Measurements from ENCODE around the gene ZNF486. TPM values are rescaled to one million over a fixed set of nuclear protein-coding genes. Genes with fewer than 3 reads are reported as not detected.
"Not testable (repeated sequence)": the region's sequence is repeated elsewhere in the genome, so short reads cannot be mapped to it uniquely, and the experiment has no call there.

Gene ZNF486
- polyA plus RNA-seq, 1 donor, result 23.6 TPM

- not testable (repeated sequence) for DNase-seq
Observed at GRCh38 chr19:20214366-20214765, 47.4 kb downstream of the ZNF486 start.

- DNase-seq, result not testable (repeated sequence)
Observed at GRCh38 chr19:20221605-20222004, 54.6 kb downstream of the ZNF486 start.

- DNase-seq, result no peak
Observed at GRCh38 chr19:20233105-20233504, 66.1 kb downstream of the ZNF486 start.

- DNase-seq, result no peak
Observed at GRCh38 chr19:20235156-20235555, 68.1 kb downstream of the ZNF486 start.

GRCh38 chr19:20237773-20238623 lies 71.0 kb downstream of the ZNF486 start:
- DNase-seq, result peak; percentile 94

- DNase-seq, result no peak
Observed at GRCh38 chr19:20243629-20244028, 76.6 kb downstream of the ZNF486 start.

GRCh38 chr19:20244356-20244755 lies 77.3 kb downstream of the ZNF486 start:
- DNase-seq, result no peak

- no peak for DNase-seq
Observed at GRCh38 chr19:20245309-20245708, 78.3 kb downstream of the ZNF486 start.

- peak; percentile 51 for DNase-seq
Observed at GRCh38 chr19:20247016-20247683, 80.1 kb downstream of the ZNF486 start.

GRCh38 chr19:20248258-20248657 lies 81.2 kb downstream of the ZNF486 start:
- not testable (repeated sequence) for DNase-seq

Other genes starting within 250 kb of the ZNF486 start
- gene ZNF682, start 127.7 kb upstream of the ZNF486 start, polyA plus RNA-seq (ENCODE audit: insufficient read length), result 27.9 TPM
- 24.2 TPM for gene ZNF90, start 89.2 kb upstream of the ZNF486 start, polyA plus RNA-seq (ENCODE audit: insufficient read length)